ENCODE measurements around the gene DAGLA.

The DAGLA gene

GRCh38 chr11:61725781-61726231 lies 45.6 kb downstream of the DAGLA start:
- no peak for DNase-seq (ENCODE audit: low read depth, low spot score)

- DNase-seq (ENCODE audit: low read depth, low spot score): no peak
Observed at GRCh38 chr11:61726775-61727174, 46.6 kb downstream of the DAGLA start.

- DNase-seq (ENCODE audit: low read depth, low spot score): no peak
Observed at GRCh38 chr11:61727401-61727811, 47.2 kb downstream of the DAGLA start.

- no peak for DNase-seq (ENCODE audit: low read depth, low spot score)
Observed at GRCh38 chr11:61728066-61728939, 48.1 kb downstream of the DAGLA start.

- DNase-seq (ENCODE audit: low read depth, low spot score): no peak
Observed at GRCh38 chr11:61728940-61729219, 48.7 kb downstream of the DAGLA start.

- no peak for DNase-seq (ENCODE audit: low read depth, low spot score)
Observed at GRCh38 chr11:61730240-61730994, 50.2 kb downstream of the DAGLA start.

GRCh38 chr11:61731211-61731951 lies 51.2 kb downstream of the DAGLA start:
- no peak for DNase-seq (ENCODE audit: low read depth, low spot score)

- no peak for DNase-seq (ENCODE audit: low read depth, low spot score)
Observed at GRCh38 chr11:61731952-61732675, 51.9 kb downstream of the DAGLA start.

GRCh38 chr11:61732705-61733104 lies 52.5 kb downstream of the DAGLA start:
- no peak for DNase-seq (ENCODE audit: low read depth, low spot score)

- peak; percentile 73 for DNase-seq (ENCODE audit: low read depth, low spot score)
Observed at GRCh38 chr11:61733120-61733978, 53.2 kb downstream of the DAGLA start.

GRCh38 chr11:61734767-61735166 lies 54.6 kb downstream of the DAGLA start:
- no peak for DNase-seq (ENCODE audit: low read depth, low spot score)

- DNase-seq (ENCODE audit: low read depth, low spot score): no peak
Observed at GRCh38 chr11:61735391-61735790, 55.2 kb downstream of the DAGLA start.

- DNase-seq (ENCODE audit: low read depth, low spot score): no peak
Observed at GRCh38 chr11:61736310-61736709, 56.1 kb downstream of the DAGLA start.

GRCh38 chr11:61737131-61737530 lies 56.9 kb downstream of the DAGLA start:
- DNase-seq (ENCODE audit: low read depth, low spot score): no peak

GRCh38 chr11:61737636-61738386 lies 57.6 kb downstream of the DAGLA start:
- no peak for DNase-seq (ENCODE audit: low read depth, low spot score)

- DNase-seq (ENCODE audit: low read depth, low spot score): no peak
Observed at GRCh38 chr11:61738776-61739175, 58.6 kb downstream of the DAGLA start.

- DNase-seq (ENCODE audit: low read depth, low spot score): no peak
Observed at GRCh38 chr11:61739413-61739812, 59.2 kb downstream of the DAGLA start.

GRCh38 chr11:61739966-61740365 lies 59.8 kb downstream of the DAGLA start:
- DNase-seq (ENCODE audit: low read depth, low spot score): no peak

- no peak for DNase-seq (ENCODE audit: low read depth, low spot score)
Observed at GRCh38 chr11:61742391-61742790, 62.2 kb downstream of the DAGLA start.
